A172 (cell line): ENCODE data around the gene OR10A6. TPM values are rescaled to one million over a fixed set of nuclear protein-coding genes. Genes with fewer than 3 reads are reported as not detected.

Experiments
- total RNA-seq: library from RNA; depleted of rRNA; stranded (reverse); fragments of >200 nt; shearing (Covaris generic); gene quantifications from 2 replicates; pipeline ENCODE4 v1.2.3, GENCODE V29; 2014; rRNA removed

OR10A6 gene
- total RNA-seq, 1 experiment from 2014 or later: not detected

Other genes with a start within 250 kb of the OR10A6 start
- not detected in 2 replicates for gene OVCH2, start 224.8 kb downstream of the OR10A6 start, total RNA-seq
- not detected in 2 replicates for gene OR5P2, start 134.3 kb downstream of the OR10A6 start, total RNA-seq
- gene OR5P3, start 100.4 kb downstream of the OR10A6 start, total RNA-seq: not detected in 2 replicates
- gene OR10A3, start 10.4 kb upstream of the OR10A6 start, total RNA-seq: not detected in 2 replicates
- 0.16 TPM in 1 of 2 replicates, not detected in the other for gene NLRP10, start 34.2 kb upstream of the OR10A6 start, total RNA-seq
- gene EIF3F, start 56.1 kb upstream of the OR10A6 start, total RNA-seq: 293 and 302 TPM in 2 replicates
- 5.6 and 6.0 TPM in 2 replicates for gene TUB, start 149.9 kb upstream of the OR10A6 start, total RNA-seq
- 1.1 TPM in 1 of 2 replicates, not detected in the other for gene RIC3, start 237.8 kb upstream of the OR10A6 start, total RNA-seq